ENCODE data around the gene IPPK. TPM values are rescaled to one million over a fixed set of nuclear protein-coding genes. Genes with fewer than 3 reads are reported as not detected.
A peak's percentile ranks its signal among the peaks of the same experiment; 100 is the strongest.

IPPK gene
- total RNA-seq, 1 donor from 2014 or later, result 8.1 TPM

DNA sequence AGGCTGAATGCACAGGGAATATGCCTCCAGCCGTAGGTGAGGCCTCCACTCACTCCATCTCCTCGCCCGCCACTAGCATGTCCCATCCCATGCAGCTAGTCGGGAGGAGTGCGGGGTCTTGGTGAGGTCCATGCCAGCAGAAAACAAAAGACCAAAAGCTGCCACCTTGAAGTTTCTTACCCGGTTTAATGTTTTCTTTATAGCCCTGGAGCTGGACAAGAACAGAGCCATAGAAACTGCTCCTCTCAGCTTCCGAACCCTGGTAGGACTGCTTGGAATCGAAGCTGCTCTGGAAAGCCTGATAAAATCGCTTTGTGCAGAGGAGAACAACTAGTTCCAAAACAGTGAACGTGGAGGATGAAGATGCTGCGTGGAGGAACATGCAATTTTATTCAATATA, 57.1 kb downstream of the IPPK start:
- no peak for DNase-seq (ENCODE audit: extremely low spot score, unreplicated experiment)
- Mint-ChIP-seq H3K27me3 (no peaks in the 10 kb centered on the region), H3K4me1 (ENCODE audit: unreplicated experiment) (peaks cover 10% of the 10 kb centered on the region), H3K4me3 (no peak overlapping the region), H3K9me3 (no peaks in the 10 kb centered on the region), H3K36me3 (peaks cover 21% of the 10 kb centered on the region), H3K27ac (no peak overlapping the region)
- TF ChIP-seq, protein P1, sequence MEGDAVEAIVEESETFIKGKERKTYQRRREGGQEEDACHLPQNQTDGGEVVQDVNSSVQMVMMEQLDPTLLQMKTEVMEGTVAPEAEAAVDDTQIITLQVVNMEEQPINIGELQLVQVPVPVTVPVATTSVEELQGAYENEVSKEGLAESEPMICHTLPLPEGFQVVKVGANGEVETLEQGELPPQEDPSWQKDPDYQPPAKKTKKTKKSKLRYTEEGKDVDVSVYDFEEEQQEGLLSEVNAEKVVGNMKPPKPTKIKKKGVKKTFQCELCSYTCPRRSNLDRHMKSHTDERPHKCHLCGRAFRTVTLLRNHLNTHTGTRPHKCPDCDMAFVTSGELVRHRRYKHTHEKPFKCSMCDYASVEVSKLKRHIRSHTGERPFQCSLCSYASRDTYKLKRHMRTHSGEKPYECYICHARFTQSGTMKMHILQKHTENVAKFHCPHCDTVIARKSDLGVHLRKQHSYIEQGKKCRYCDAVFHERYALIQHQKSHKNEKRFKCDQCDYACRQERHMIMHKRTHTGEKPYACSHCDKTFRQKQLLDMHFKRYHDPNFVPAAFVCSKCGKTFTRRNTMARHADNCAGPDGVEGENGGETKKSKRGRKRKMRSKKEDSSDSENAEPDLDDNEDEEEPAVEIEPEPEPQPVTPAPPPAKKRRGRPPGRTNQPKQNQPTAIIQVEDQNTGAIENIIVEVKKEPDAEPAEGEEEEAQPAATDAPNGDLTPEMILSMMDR (conservative IDR thresholded peaks at IDR 0.05), result no peak

DNA sequence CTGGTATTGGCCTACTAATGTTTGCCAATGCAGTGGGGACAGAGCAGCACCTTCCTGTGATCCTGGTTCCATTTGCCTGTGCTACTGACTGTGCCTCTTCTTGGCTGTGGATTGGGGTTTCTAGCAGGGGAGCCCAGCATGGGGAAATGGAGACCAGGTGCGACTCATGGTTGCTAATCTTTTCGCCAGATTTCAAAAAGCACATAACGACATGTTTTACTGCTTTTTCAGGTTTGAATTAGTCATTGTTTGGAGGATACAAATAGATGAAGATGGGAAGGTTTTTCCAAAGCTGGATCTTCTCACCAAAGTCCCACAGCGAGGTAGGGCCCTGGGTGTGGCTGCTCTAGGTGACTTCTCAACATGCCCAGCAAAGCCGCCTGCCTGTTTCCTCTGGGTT, 57.6 kb downstream of the IPPK start:
- Mint-ChIP-seq H3K27me3 (no peaks in the 10 kb centered on the region), H3K9me3 (no peaks in the 10 kb centered on the region), H3K4me1 (ENCODE audit: unreplicated experiment) (peaks cover 15% of the 10 kb centered on the region), H3K36me3 (peaks cover 21% of the 10 kb centered on the region), H3K4me3 (no peak overlapping the region), H3K27ac (peak overlapping the region; percentile 15)
- TF ChIP-seq, protein P1 (conservative IDR thresholded peaks at IDR 0.05), result no peak
- no peak for DNase-seq (ENCODE audit: extremely low spot score, unreplicated experiment)

GRCh38 chr9:92611621-92612285, 58.2 kb downstream of the IPPK start:
- no peaks in the 10 kb centered on the region for H3K27me3 Mint-ChIP-seq
- no peaks in the 10 kb centered on the region for H3K9me3 Mint-ChIP-seq
- peak overlapping the region; percentile 15 for H3K27ac Mint-ChIP-seq
- H3K4me3 Mint-ChIP-seq, result no peak overlapping the region
- DNase-seq (ENCODE audit: extremely low spot score, unreplicated experiment), result no peak
- peaks cover 19% of the 10 kb centered on the region for H3K4me1 Mint-ChIP-seq (ENCODE audit: unreplicated experiment)
- TF ChIP-seq, protein P1 (conservative IDR thresholded peaks at IDR 0.05), result no peak
- H3K36me3 Mint-ChIP-seq, result peaks cover 21% of the 10 kb centered on the region

DNA sequence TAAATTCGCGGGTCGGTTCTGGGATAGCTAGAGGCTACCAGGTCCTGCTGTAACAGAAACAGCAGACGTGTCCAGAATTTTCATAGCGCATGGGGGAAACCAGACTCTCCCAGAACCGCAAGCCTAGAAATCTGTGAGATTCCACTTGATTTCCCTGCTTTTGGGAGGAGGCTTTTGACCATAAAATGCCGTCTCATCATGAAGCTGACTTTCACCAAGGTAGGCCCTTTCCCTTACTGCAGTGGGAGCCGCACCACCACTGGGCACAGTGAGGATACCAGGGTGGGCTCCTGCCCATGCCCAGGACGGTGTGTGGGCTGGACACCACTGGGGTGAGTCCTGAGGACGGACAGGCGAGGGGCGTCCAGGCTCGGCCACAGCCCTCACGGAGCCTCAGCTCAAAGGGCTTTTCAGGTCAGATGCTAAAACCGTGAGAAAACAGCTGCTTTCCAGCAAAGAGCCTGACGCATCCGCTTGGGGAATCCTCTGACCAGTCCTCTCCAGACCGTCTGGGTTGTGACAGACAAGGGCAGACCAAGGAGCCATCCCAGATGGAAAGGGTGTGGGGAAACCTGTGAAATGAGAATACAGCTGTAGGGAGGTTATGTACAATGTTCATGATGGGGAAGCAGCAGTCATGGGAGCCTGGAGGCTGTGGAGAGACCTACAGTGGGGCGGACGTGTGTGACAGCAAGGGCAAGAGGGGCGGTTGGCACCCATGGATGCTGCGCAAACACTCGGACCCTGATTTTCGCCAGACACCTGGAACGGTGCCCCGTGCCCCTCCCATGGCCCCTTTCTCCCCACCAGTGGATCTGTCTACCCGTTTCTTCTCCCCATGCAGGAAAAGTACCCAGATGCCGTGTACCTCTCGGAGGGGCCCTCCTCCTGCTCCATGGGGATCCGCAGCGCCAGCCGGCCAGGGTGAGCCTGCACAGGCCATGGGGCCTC, 59.2 kb downstream of the IPPK start:
- H3K36me3 Mint-ChIP-seq, result peaks cover 16% of the 10 kb centered on the region
- no peak overlapping the region for H3K4me3 Mint-ChIP-seq
- H3K27me3 Mint-ChIP-seq, result no peaks in the 10 kb centered on the region
- H3K9me3 Mint-ChIP-seq, result no peaks in the 10 kb centered on the region
- DNase-seq (ENCODE audit: extremely low spot score, unreplicated experiment), result no peak
- H3K4me1 Mint-ChIP-seq (ENCODE audit: unreplicated experiment), result peaks cover 19% of the 10 kb centered on the region
- H3K27ac Mint-ChIP-seq, result no peak overlapping the region
- TF ChIP-seq, protein P1 (conservative IDR thresholded peaks at IDR 0.05), result no peak

GRCh38 chr9:92608909-92609445, 61.0 kb downstream of the IPPK start:
- Mint-ChIP-seq H3K4me1 (ENCODE audit: unreplicated experiment) (peaks cover 19% of the 10 kb centered on the region), H3K4me3 (no peak overlapping the region), H3K27ac (no peak overlapping the region)

More at GRCh38 chr9:92608909-92609445, 61.0 kb downstream of the IPPK start:
- Mint-ChIP-seq H3K36me3 (peaks cover 12% of the 10 kb centered on the region), H3K9me3 (peaks cover 3% of the 10 kb centered on the region), H3K27me3 (no peaks in the 10 kb centered on the region)
- TF ChIP-seq, protein P1 (conservative IDR thresholded peaks at IDR 0.05), result no peak
- no peak for DNase-seq (ENCODE audit: extremely low spot score, unreplicated experiment)

Measured in type B pancreatic cell (in vitro differentiated cells).